HG03095 (cell line): ENCODE measurements around the gene SLC5A11.

Experiments used
- ATAC-seq: cut with Tn5 transposase; IDR thresholded peaks from one replicate; pipeline ENCODE4 v1.9.1; 2021; ENCODE audit warnings: moderate library complexity; ENCODE audit not compliant: unreplicated experiment

The SLC5A11 gene

DNA sequence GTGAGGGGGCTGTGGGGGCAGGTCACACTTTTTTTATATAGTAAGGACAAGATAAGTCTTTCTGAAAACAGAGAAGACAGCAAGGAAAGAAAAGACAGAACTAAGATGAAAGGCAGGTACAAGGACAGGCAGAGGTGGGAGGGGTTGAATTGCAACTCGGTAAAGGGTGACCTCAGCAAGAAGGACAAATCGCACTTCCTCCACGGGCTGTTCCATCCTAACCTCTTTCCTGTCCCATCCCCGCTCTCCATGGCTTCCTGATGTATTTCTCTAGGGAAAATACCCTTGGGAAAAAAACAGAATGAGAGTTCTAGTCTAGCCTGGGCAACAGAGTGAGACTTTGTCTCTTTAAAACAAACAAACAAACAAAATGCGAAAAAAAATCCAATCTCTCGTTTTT is 112.1 kb downstream of the SLC5A11 start:
- ATAC-seq = no peak
